IMR-90 (cell line): ENCODE results near the gene UTP18. TPM values are rescaled to one million over a fixed set of nuclear protein-coding genes. Genes with fewer than 3 reads are reported as not detected.
A peak's percentile ranks its signal among the peaks of the same experiment; 100 is the strongest.

Source experiments
- ATAC-seq: fragments of 200-7000 bp; cut with Tn5 transposase; 2 replicates; pipeline ENCODE4 v1.9.1; 2020; ENCODE audit warnings: low read depth, mild to moderate bottlenecking, moderate library complexity
- Bru-seq: library from RNA; stranded (reverse); fragments of 400-500 nt; gene quantifications from one replicate; lab custom pipeline; 2021; lab: Mats Ljungman, UMichigan
- BruChase-seq, 2 experiments: library from RNA; stranded (reverse); fragments of 400-500 nt; gene quantifications; one replicate each; lab custom pipeline; 2021; lab: Mats Ljungman, UMichigan
- BruUV-seq: library from RNA; stranded (reverse); fragments of 400-500 nt; replicated peaks from 2 replicates; lab custom pipeline; 2021; lab: Mats Ljungman, UMichigan
- CTCF ChIA-PET: fragments of 300-600 bp; formaldehyde crosslinking; extraction: SDS; loops from one replicate; lab custom pipeline; 2021; ENCODE audit warnings: antibody characterized with exemption; lab: Yijun Ruan, JAX
- POLR2A ChIA-PET: fragments of 300-600 bp; sonication (Branson Sonifier 250); formaldehyde crosslinking; loops from one replicate; lab custom pipeline; 2022; ENCODE audit warnings: antibody characterized with exemption; ENCODE audit not compliant: unreplicated experiment; lab: Charles Lee
- DNase-seq: peaks from one replicate; pipeline ENCODE4 v3.0.0; 2013
- H2AFZ ChIP-seq: replicated peaks from 2 replicates; pipeline ENCODE3; 2013; ENCODE audit warnings: low read length, mild to moderate bottlenecking; ENCODE audit not compliant: poor library complexity
- H2AK5ac ChIP-seq: 2 replicates; pipeline ENCODE4 v1.6.1; 2013; ENCODE audit warnings: low read depth, low read length, inconsistent platforms
- H2AK9ac ChIP-seq: replicated peaks from 2 replicates; pipeline ENCODE3; 2013; ENCODE audit warnings: mild to moderate bottlenecking, low read depth, low read length, moderate library complexity; ENCODE audit not compliant: poor library complexity
- H2BK120ac ChIP-seq: 2 replicates; pipeline ENCODE4 v1.6.1; 2013; ENCODE audit warnings: low read depth, low read length, inconsistent platforms
- H2BK15ac ChIP-seq: 3 replicates; pipeline ENCODE4 v1.6.1; 2013; ENCODE audit warnings: low read depth, low read length, inconsistent platforms
- H2BK20ac ChIP-seq: 2 replicates; pipeline ENCODE4 v1.6.1; 2013; ENCODE audit warnings: low read depth, mild to moderate bottlenecking, inconsistent platforms, low read length, moderate library complexity
- H2BK5ac ChIP-seq: 2 replicates; pipeline ENCODE4 v1.6.1; 2013; ENCODE audit warnings: mild to moderate bottlenecking, low read depth, low read length, inconsistent platforms; ENCODE audit not compliant: poor library complexity, severe bottlenecking
- H3K14ac ChIP-seq: replicated peaks from 2 replicates; pipeline ENCODE4 v1.6.1; 2013; ENCODE audit warnings: low read depth, low read length, inconsistent platforms
- H3K18ac ChIP-seq: 2 replicates; pipeline ENCODE4 v1.6.1; 2013; ENCODE audit warnings: low read depth, low read length, control low read depth
- H3K23ac ChIP-seq: 2 replicates; pipeline ENCODE4 v1.6.1; 2013; ENCODE audit warnings: low read depth, low read length, inconsistent platforms
- H3K27ac ChIP-seq: 2 replicates; pipeline ENCODE4 v1.5.1; 2013; ENCODE audit warnings: mild to moderate bottlenecking, control low read depth, low read length; ENCODE audit not compliant: insufficient read depth
- H3K27me3 ChIP-seq: 2 replicates; pipeline ENCODE4 v1.6.1; 2013; ENCODE audit warnings: low read length; ENCODE audit not compliant: control insufficient read depth, insufficient read depth
- H3K36me3 ChIP-seq: 2 replicates; pipeline ENCODE4 v1.6.1; 2013; ENCODE audit warnings: low read length, mixed read lengths; ENCODE audit not compliant: control insufficient read depth, insufficient read depth
- H3K4ac ChIP-seq: 2 replicates; pipeline ENCODE4 v1.6.1; 2013; ENCODE audit warnings: low read depth, low read length, inconsistent platforms
- H3K4me1 ChIP-seq: 2 replicates; pipeline ENCODE4 v1.6.1; 2013; ENCODE audit warnings: low read length, mixed read lengths; ENCODE audit not compliant: control insufficient read depth, insufficient read depth
- H3K4me2 ChIP-seq: 2 replicates; pipeline ENCODE4 v1.6.1; 2013; ENCODE audit warnings: low read depth, mild to moderate bottlenecking, control low read depth, low read length, moderate library complexity
- H3K4me3 ChIP-seq: 2 replicates; pipeline ENCODE4 v1.5.1; 2013; ENCODE audit warnings: low read depth, mild to moderate bottlenecking, control low read depth, low read length, moderate library complexity; ENCODE audit not compliant: insufficient read depth
- H3K56ac ChIP-seq: 2 replicates; pipeline ENCODE4 v1.6.1; 2013; ENCODE audit warnings: low read length, inconsistent platforms; ENCODE audit not compliant: insufficient read depth; ENCODE audit errors: extremely low read depth
- H3K79me1 ChIP-seq, 2 experiments: 2 replicates each; pipeline ENCODE4 v1.6.1; 2013; ENCODE audit warnings: low read length in 2 of 2, inconsistent platforms in 1 of 2, low read depth in 1 of 2
- H3K9ac ChIP-seq: 2 replicates; pipeline ENCODE4 v1.6.1; 2013; ENCODE audit warnings: low read depth, low read length, control low read depth
- H3K9me1 ChIP-seq: 2 replicates; pipeline ENCODE4 v1.6.1; 2013; ENCODE audit warnings: low read length, inconsistent platforms; ENCODE audit not compliant: insufficient read depth
- H3K9me3 ChIP-seq: 2 replicates; pipeline ENCODE4 v1.6.1; 2013; ENCODE audit warnings: low read length; ENCODE audit not compliant: control insufficient read depth, insufficient read depth
- H4K20me1 ChIP-seq: 2 replicates; pipeline ENCODE4 v1.6.1; 2013; ENCODE audit warnings: low read length, inconsistent platforms; ENCODE audit not compliant: insufficient read depth
- H4K5ac ChIP-seq: 2 replicates; pipeline ENCODE4 v1.6.1; 2013; ENCODE audit warnings: mild to moderate bottlenecking, low read depth, low read length, control low read depth
- H4K8ac ChIP-seq, 2 experiments: 2 replicates each; pipeline ENCODE4 v1.6.1; 2013; ENCODE audit warnings: low read depth in 2 of 2, low read length in 2 of 2, control low read depth in 1 of 2, inconsistent platforms in 1 of 2
- H4K91ac ChIP-seq: 2 replicates; pipeline ENCODE4 v1.6.1; 2013; ENCODE audit warnings: low read depth, low read length, inconsistent platforms; ENCODE audit not compliant: insufficient read depth
- CEBPB ChIP-seq: IDR thresholded peaks from 2 replicates; pipeline ENCODE4 v1.6.1; 2012; ENCODE audit warnings: low read depth, low read length, improper control_type of control experiment
- ELK1 ChIP-seq: fragments of 150-350 bp; IDR thresholded peaks from 2 replicates; pipeline ENCODE4 v1.6.1; 2016; ENCODE audit warnings: low read depth, mild to moderate bottlenecking, low read length, moderate library complexity, borderline replicate concordance
- MAFK ChIP-seq: IDR thresholded peaks from 2 replicates; pipeline ENCODE4 v1.6.1; 2012; ENCODE audit warnings: low read depth, low read length, improper control_type of control experiment
- MAZ ChIP-seq: IDR thresholded peaks from 2 replicates; pipeline ENCODE4 v1.6.1; 2012; ENCODE audit warnings: low read depth, mild to moderate bottlenecking, low read length, improper control_type of control experiment, moderate library complexity, borderline replicate concordance
- MXI1 ChIP-seq: IDR thresholded peaks from 2 replicates; pipeline ENCODE4 v1.6.1; 2012; ENCODE audit warnings: low read depth, mild to moderate bottlenecking, low read length, moderate library complexity, borderline replicate concordance
- NFE2L2 ChIP-seq: fragments of 150-350 bp; IDR thresholded peaks from 2 replicates; pipeline ENCODE4 v1.6.1; 2016; ENCODE audit warnings: low read depth, mild to moderate bottlenecking, low read length
- POLR2A ChIP-seq: IDR thresholded peaks from 2 replicates; pipeline ENCODE4 v1.6.1; 2012; ENCODE audit warnings: mild to moderate bottlenecking, low read depth, low read length
- RAD21 ChIP-seq: IDR thresholded peaks from 2 replicates; pipeline ENCODE4 v1.6.1; 2012; ENCODE audit warnings: low read length, improper control_type of control experiment
- RCOR1 ChIP-seq: IDR thresholded peaks from 2 replicates; pipeline ENCODE4 v1.6.1; 2012; ENCODE audit warnings: mild to moderate bottlenecking, low read length, improper control_type of control experiment; ENCODE audit not compliant: insufficient replicate concordance
- RFX5 ChIP-seq: IDR thresholded peaks from 2 replicates; pipeline ENCODE4 v1.8.0; 2012; ENCODE audit warnings: low read depth, mild to moderate bottlenecking, low read length, moderate library complexity
- WGBS, 2 experiments: methylation state at CpG; one replicate each; pipeline versions ENCODE4 v1.1.5 to v1.1.7; 2013; ENCODE audit warnings: missing lambda C conversion rate in 2 of 2; ENCODE audit not compliant: insufficient read length in 1 of 2; ENCODE audit errors: extremely low coverage in 2 of 2; 5-methylcytosine and 5-hydroxymethylcytosine counted together
- dilution Hi-C: fragments of 300-500 bp; cut with HindIII; formaldehyde crosslinking; loops from one replicate; pipeline ENCODE4 v1.14.3; 2018; ENCODE audit warnings: low sequenced_read_pairs; ENCODE audit not compliant: unreplicated experiment
- in situ Hi-C: fragments of 300-500 bp; cut with MboI; formaldehyde crosslinking; loops from 3 replicates; pipeline ENCODE4 v1.14.3; 2019; ENCODE audit warnings: low sequenced_read_pairs, inconsistent platforms, mixed read lengths
- intact Hi-C: fragments of 100-400 bp; cut with micrococcal nuclease; formaldehyde crosslinking; loops from 2 replicates; pipeline ENCODE4 v1.10.0; 2022
- long read RNA-seq: library from polyadenylated mRNA; unstranded; transcript quantifications from one replicate; pipeline ENCODE4 v2.0.0, GENCODE V29; 2021; ENCODE audit not compliant: unreplicated experiment
- polyA plus RNA-seq, 3 experiments: library from polyadenylated mRNA; depleted of rRNA; stranded (reverse); fragments of >200 nt; gene quantifications; 2 replicates each; pipeline ENCODE4 v1.2.3, GENCODE V29; 2012; ENCODE audit warnings: low replicate concordance in 1 of 3
- total RNA-seq: library from RNA; depleted of rRNA; stranded (reverse); fragments of >200 nt; gene quantifications from 2 replicates; pipeline ENCODE4 v1.2.3, GENCODE V29; 2012; rRNA removed
- TF ChIP-seq, protein P1 (sequence below): fragments of 150-350 bp; IDR thresholded peaks from 2 replicates; pipeline ENCODE4 v1.6.1; 2017; ENCODE audit warnings: mild to moderate bottlenecking, antibody characterized with exemption, low read length, low read depth

The UTP18 gene
- total RNA-seq = 22.4 and 43.9 TPM in 2 replicates
- polyA plus RNA-seq (2012; rRNA removed) = 15.5 and 17.7 TPM in 2 replicates
- polyA plus RNA-seq (2012; cell fraction: cytosol; rRNA removed) = 5.7 and 9.0 TPM in 2 replicates
- 4.3 and 9.1 TPM in 2 replicates for polyA plus RNA-seq (2012; cell fraction: nucleus; rRNA removed; ENCODE audit: low replicate concordance)
- Bru-seq, nascent RNA = percentile 82 among the genes with signal in this experiment
- percentile 75 among the genes with signal in this experiment for BruChase-seq, experiment 1, labeled RNA remaining after a 6-hour chase
- percentile 69 among the genes with signal in this experiment for BruChase-seq, experiment 2, labeled RNA remaining after a 2-hour chase
- long read RNA-seq, transcript UTP18-201 (14 exons, 1,894 nt) = major isoform, 45 of 56 reads
- long read RNA-seq, partial matches to known transcripts = 8 of 56 reads
- long read RNA-seq, other reads (novel, unspliced or antisense) = 3 of 56 reads

DNA sequence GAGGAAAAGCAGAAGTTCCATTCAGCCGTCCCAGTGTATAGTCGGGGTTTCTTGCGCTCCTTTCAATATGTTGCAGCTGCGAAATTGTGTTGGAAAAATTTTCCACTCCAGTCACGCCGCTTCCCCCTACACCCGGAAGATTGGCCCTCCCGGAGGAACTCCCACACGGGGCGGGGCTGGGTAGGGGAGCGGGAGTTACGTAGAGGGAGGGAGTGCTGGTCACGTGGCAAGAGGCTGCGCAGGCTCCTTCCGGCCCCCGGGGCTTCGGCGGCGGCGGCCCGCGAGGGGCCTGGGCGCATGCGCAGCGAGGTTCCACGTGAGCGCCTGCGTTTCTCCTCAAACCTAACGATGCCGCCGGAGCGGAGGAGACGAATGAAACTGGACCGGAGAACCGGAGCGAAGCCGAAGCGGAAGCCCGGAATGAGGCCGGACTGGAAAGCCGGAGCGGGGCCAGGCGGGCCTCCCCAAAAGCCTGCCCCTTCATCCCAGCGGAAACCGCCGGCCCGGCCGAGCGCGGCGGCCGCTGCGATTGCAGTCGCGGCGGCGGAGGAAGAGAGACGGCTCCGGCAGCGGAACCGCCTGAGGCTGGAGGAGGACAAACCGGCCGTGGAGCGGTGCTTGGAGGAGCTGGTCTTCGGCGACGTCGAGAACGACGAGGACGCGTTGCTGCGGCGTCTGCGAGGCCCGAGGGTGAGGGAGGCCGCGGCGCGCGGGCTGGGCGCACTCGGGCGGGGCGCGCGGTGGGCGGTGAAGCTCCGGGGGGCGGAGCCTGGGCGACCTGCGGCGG is at the start of gene UTP18:
UTP18 (plus strand) TSS at position 310 of the 787 bp plus-strand sequence; CDS start at position 349, 39 bp downstream.
- Histone ChIP-seq H3K4me3 (peak within 1 kb of the TSS; percentile 88), H3K9ac (peak within 1 kb of the TSS; percentile 86), H3K14ac (peak within 1 kb of the TSS; percentile 97), H2AK9ac (peak within 1 kb of the TSS; percentile 98), H2BK5ac (peak within 1 kb of the TSS; percentile 91), H3K9me1 (peaks cover 2% of the 10 kb centered on the region), H3K4me1 (no peaks in the 10 kb centered on the region; the same call in 1 of the 2 replicates), H2BK120ac (peak within 1 kb of the TSS; percentile 99), H3K9me3 (no peaks in the 10 kb centered on the region), H3K36me3 (peaks cover 1% of the 10 kb centered on the region), H4K91ac (peak within 1 kb of the TSS; percentile 100), H2BK20ac (peak within 1 kb of the TSS; percentile 98), H3K4me2 (peak within 1 kb of the TSS; percentile 97), H2AFZ (peak within 1 kb of the TSS; percentile 99), H3K18ac (peak within 1 kb of the TSS; percentile 86), H3K27ac (peak within 1 kb of the TSS; percentile 84), H4K20me1 (peaks cover 35% of the 10 kb centered on the region), H2BK15ac (peak within 1 kb of the TSS; percentile 100), H3K27me3 (no peaks in the 10 kb centered on the region), H3K4ac (peak within 1 kb of the TSS; percentile 100), H4K5ac (peak within 1 kb of the TSS; percentile 81), H3K56ac (peak within 1 kb of the TSS; percentile 100), H4K8ac (peak within 1 kb of the TSS; percentile 77 to 100), H3K23ac (peak within 1 kb of the TSS; percentile 98), H3K79me1 (peaks cover 25 to 58% of the 10 kb centered on the region in 2 experiments), H2AK5ac (peak within 1 kb of the TSS; percentile 47; the same call in 1 of the 2 replicates)
- DNase-seq (peak; percentile 97), ATAC-seq (peak; percentile 91)
- ChIA-PET POLR2A (no interaction called here), CTCF (interaction anchor here (1.1 kb wide), 1 partner anchor 12 kb away, joined by 6 read pairs; no protein-coding TSS in a partner anchor)
- in situ Hi-C loops (no loop called here), dilution Hi-C loops (no loop called here), intact Hi-C loops (loop anchor here (2.0 kb wide), 1 partner anchor 94 kb away; the partner anchor contains the start of gene NME2)
- 1% methylated on average over 58 of the region's 93 CpGs; no CpG with 5 or more reads in 1 of the 2 experiments for WGBS, 2 experiments
- no TSS peak for BruUV-seq
- TF ChIP-seq MXI1 (peak; percentile 68), NFE2L2 (no peak), RCOR1 (no peak), POLR2A (peak; percentile 75), ELK1 (no peak), MAZ (peak; percentile 99), RAD21 (no peak), CEBPB (no peak), RFX5 (no peak), MAFK (no peak)
- TF ChIP-seq, protein P1, sequence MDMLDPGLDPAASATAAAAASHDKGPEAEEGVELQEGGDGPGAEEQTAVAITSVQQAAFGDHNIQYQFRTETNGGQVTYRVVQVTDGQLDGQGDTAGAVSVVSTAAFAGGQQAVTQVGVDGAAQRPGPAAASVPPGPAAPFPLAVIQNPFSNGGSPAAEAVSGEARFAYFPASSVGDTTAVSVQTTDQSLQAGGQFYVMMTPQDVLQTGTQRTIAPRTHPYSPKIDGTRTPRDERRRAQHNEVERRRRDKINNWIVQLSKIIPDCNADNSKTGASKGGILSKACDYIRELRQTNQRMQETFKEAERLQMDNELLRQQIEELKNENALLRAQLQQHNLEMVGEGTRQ = peak; percentile 98
